ENCODE data around the gene SYPL2. TPM values are rescaled to one million over a fixed set of nuclear protein-coding genes. Genes with fewer than 3 reads are reported as not detected.

Gene SYPL2
- total and polyA plus RNA-seq, 2 of the 8 experiments (the other 6 are each of a cell fraction or from before 2014, with no cell fraction given): 1.5 TPM

DNA sequence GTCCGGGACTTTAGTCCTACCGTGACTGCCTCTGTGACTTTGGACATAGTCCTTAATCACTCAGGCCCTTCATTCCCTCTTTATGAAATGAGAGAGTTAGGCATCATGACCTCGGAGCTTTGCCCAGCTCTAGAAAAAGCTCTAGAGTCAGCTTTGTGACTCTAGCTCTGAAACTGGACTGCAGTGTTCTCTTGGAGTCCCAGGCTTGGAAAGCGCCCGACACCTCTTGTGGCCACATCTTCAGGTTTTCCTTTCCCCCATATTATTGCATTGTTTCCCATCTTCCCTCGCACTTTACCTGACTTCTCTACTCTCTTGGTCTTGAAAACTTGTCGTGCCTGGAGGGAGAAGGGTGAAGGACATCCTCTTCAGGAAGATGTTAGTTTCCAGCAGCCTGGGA lies 55.7 kb downstream of the SYPL2 start (continued):
- no peak for TF ChIP-seq RAD21 (IDR thresholded peaks at IDR 0.05 in 1 of 2, conservative IDR thresholded peaks at IDR 0.05 in 1 of 2; ENCODE audit: low read depth in 2 of 2, low read length in 2 of 2)
- no peak for TF ChIP-seq CBX5 (IDR thresholded peaks at IDR 0.05; ENCODE audit: low read depth, low read length)
- TF ChIP-seq ASH2L (IDR thresholded peaks at IDR 0.05; ENCODE audit: low read length): no peak
- no peak for TF ChIP-seq KDM1A (IDR thresholded peaks at IDR 0.05; ENCODE audit: borderline replicate concordance, low read length)
